Parathyroid adenoma (tissue), 2 donors: ENCODE results near the gene ACIN1.

ENCODE experiments used
- H2AFZ ChIP-seq: fragments of 300-600 bp; sonication (generic); one replicate; pipeline ENCODE4 v1.7.0; 2017; ENCODE audit warnings: antibody characterized with exemption, mild to moderate bottlenecking
- H3K27ac ChIP-seq: fragments of 300-600 bp; sonication (generic); one replicate; pipeline ENCODE4 v1.7.0; 2017
- H3K27me3 ChIP-seq: fragments of 300-600 bp; sonication (generic); one replicate; pipeline ENCODE4 v1.7.0; 2017; ENCODE audit warnings: low read length; ENCODE audit not compliant: control insufficient read depth, insufficient read depth
- H3K36me3 ChIP-seq: fragments of 300-600 bp; sonication (generic); one replicate; pipeline ENCODE4 v1.7.0; 2017; ENCODE audit warnings: low read length; ENCODE audit not compliant: control insufficient read depth, insufficient read depth
- H3K4me1 ChIP-seq: fragments of 300-600 bp; sonication (generic); one replicate; pipeline ENCODE4 v1.7.0; 2017; ENCODE audit warnings: control low read depth
- H3K4me2 ChIP-seq: fragments of 300-600 bp; sonication (generic); one replicate; pipeline ENCODE4 v1.7.0; 2017; ENCODE audit warnings: low read length
- H3K4me3 ChIP-seq: fragments of 300-600 bp; sonication (generic); one replicate; pipeline ENCODE4 v1.7.0; 2017; ENCODE audit warnings: low read depth, low read length
- H3K79me2 ChIP-seq: fragments of 300-600 bp; sonication (generic); one replicate; pipeline ENCODE4 v1.7.0; 2017; ENCODE audit warnings: control low read depth
- H3K9ac ChIP-seq: fragments of 300-600 bp; sonication (generic); one replicate; pipeline ENCODE4 v1.7.0; 2017; ENCODE audit warnings: mild to moderate bottlenecking
- H3K9me3 ChIP-seq: fragments of 300-600 bp; sonication (generic); one replicate; pipeline ENCODE4 v1.7.0; 2017; ENCODE audit warnings: low read length; ENCODE audit not compliant: control insufficient read depth
- CTCF ChIP-seq: fragments of 300-600 bp; sonication (generic); IDR thresholded peaks from one replicate; pipeline ENCODE4 v1.7.0; 2017; ENCODE audit warnings: antibody characterized with exemption, mild to moderate bottlenecking
- donor health status: primary hyperparathyroidism.

Gene ACIN1

GRCh38 chr14:23042162-23042965 lies 52.6 kb downstream of the ACIN1 start, which contains the start of gene PSMB11:
Gene PSMB11, plus strand, starts transcription at chr14:23042212. Its CDS starts 14 bp downstream, at chr14:23042226.
- H3K4me3 ChIP-seq: no peak within 1 kb of the TSS

GRCh38 chr14:23041729-23042128 lies 53.2 kb downstream of the ACIN1 start:
- Histone ChIP-seq H3K4me1 (no peaks in the 10 kb centered on the region), H3K4me2 (no peak overlapping the region), H3K79me2 (no peaks in the 10 kb centered on the region), H3K27ac (no peak overlapping the region), H3K9ac (no peak overlapping the region), H2AFZ (no peak overlapping the region), H3K36me3 (no peaks in the 10 kb centered on the region), H3K4me3 (no peak overlapping the region), H3K9me3 (no peaks in the 10 kb centered on the region), H3K27me3 (no peaks in the 10 kb centered on the region)
- no peak for TF ChIP-seq CTCF

More at GRCh38 chr14:23042162-23042965, 52.6 kb downstream of the ACIN1 start, which contains the start of gene PSMB11:
- no peak for TF ChIP-seq CTCF
- H3K4me1 ChIP-seq: no peaks in the 10 kb centered on the region
- H3K9ac ChIP-seq: no peak within 1 kb of the TSS
- H2AFZ ChIP-seq: no peak within 1 kb of the TSS
- no peaks in the 10 kb centered on the region for H3K9me3 ChIP-seq
- no peak within 1 kb of the TSS for H3K27ac ChIP-seq
- no peak within 1 kb of the TSS for H3K4me2 ChIP-seq
- H3K36me3 ChIP-seq: no peaks in the 10 kb centered on the region
- H3K79me2 ChIP-seq: no peaks in the 10 kb centered on the region
- H3K27me3 ChIP-seq: no peaks in the 10 kb centered on the region

- Histone ChIP-seq H3K4me3 (no peak overlapping the region), H3K36me3 (no peaks in the 10 kb centered on the region), H3K9me3 (no peaks in the 10 kb centered on the region), H2AFZ (no peak overlapping the region), H3K4me2 (no peak overlapping the region), H3K9ac (no peak overlapping the region), H3K4me1 (no peaks in the 10 kb centered on the region), H3K27me3 (no peaks in the 10 kb centered on the region), H3K27ac (no peak overlapping the region), H3K79me2 (no peaks in the 10 kb centered on the region)
- no peak for TF ChIP-seq CTCF
Observed at GRCh38 chr14:23040100-23040499, 54.8 kb downstream of the ACIN1 start.

- H3K4me2 ChIP-seq: peak overlapping the region; percentile 95
- H3K79me2 ChIP-seq: peaks cover 18% of the 10 kb centered on the region
- TF ChIP-seq CTCF: no peak
- H2AFZ ChIP-seq: peak overlapping the region; percentile 87
- H3K9me3 ChIP-seq: no peaks in the 10 kb centered on the region
- H3K4me1 ChIP-seq: peaks cover 9% of the 10 kb centered on the region
- H3K9ac ChIP-seq: no peak overlapping the region
- no peaks in the 10 kb centered on the region for H3K36me3 ChIP-seq
- peak overlapping the region; percentile 96 for H3K27ac ChIP-seq
- peak overlapping the region; percentile 93 for H3K4me3 ChIP-seq
- H3K27me3 ChIP-seq: no peaks in the 10 kb centered on the region
Observed at GRCh38 chr14:23035303-23036144, 59.4 kb downstream of the ACIN1 start.
